Tibial artery (tissue), 4 donors: ENCODE results near the gene ADAD2.

ENCODE experiments used
- DNase-seq, 2 donors: peaks; one replicate each; pipeline ENCODE4 v3.0.0-alpha.2; 2019
- H3K27ac ChIP-seq, 2 donors: fragments of 200-600 bp; sonication (generic) in 1 of 2; 1 replicate in 1 of 2; 2 replicates in 1 of 2; pipeline ENCODE4 v1.5.1; 2018 to 2019; ENCODE audit warnings: mild to moderate bottlenecking in 1 of 2
- H3K27me3 ChIP-seq, 2 donors: fragments of 200-600 bp; sonication (generic) in 1 of 2; one replicate each; pipeline versions ENCODE4 v1.5.1 to v1.6.0; 2016 to 2019
- H3K36me3 ChIP-seq, 3 donors: fragments of 200-600 bp; sonication (generic) in 2 of 3; one replicate each; pipeline ENCODE4 v1.5.1; 2016 to 2019; ENCODE audit warnings: mild to moderate bottlenecking in 2 of 3
- H3K4me1 ChIP-seq, 4 donors: fragments of 200-600 bp; sonication (generic) in 2 of 4; 1 replicate in 3 of 4; 2 replicates in 1 of 4; pipeline ENCODE4 v1.5.1; 2016 to 2019
- H3K4me3 ChIP-seq, 2 donors: fragments of 200-600 bp; sonication (generic) in 1 of 2; 1 replicate in 1 of 2; 2 replicates in 1 of 2; pipeline ENCODE4 v1.5.1; 2018 to 2019; ENCODE audit warnings: mild to moderate bottlenecking in 2 of 2
- H3K9me3 ChIP-seq, 3 donors: fragments of 200-600 bp; sonication (generic) in 1 of 3; one replicate each; pipeline ENCODE4 v1.5.1; 2016 to 2019
- CTCF ChIP-seq, 2 experiments: fragments of 200-600 bp in 1 of 2; fragments of 450-650 bp in 1 of 2; IDR thresholded peaks; one replicate each; pipeline ENCODE4 v1.5.1; 2017 to 2019; ENCODE audit warnings: antibody characterized with exemption in 2 of 2, mild to moderate bottlenecking in 1 of 2, moderate library complexity in 1 of 2
- intact Hi-C: fragments of 100-400 bp; cut with DNase I; formaldehyde crosslinking; loops from one replicate; pipeline ENCODE4 v1.15.0; 2023; ENCODE audit warnings: low total_unique reads

Gene ADAD2

DNA sequence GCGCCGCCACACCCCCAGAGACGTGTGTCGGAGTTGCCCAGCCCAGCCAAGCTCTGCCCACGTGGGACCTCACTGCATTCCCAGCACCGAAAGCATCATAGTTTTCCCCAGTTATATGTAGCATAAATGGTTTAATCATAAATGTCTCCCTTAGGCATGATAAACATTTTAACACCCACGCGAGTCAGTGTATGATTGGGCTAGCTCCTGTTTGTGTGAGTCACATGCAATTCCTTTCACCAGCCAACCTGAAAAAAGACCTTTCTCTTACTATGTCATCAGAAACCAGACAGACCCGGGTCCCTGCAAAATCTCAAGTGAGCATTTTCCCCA lies 13.2 kb upstream of the ADAD2 start:
- no peak for TF ChIP-seq CTCF (IDR thresholded peaks at IDR 0.05)
- Histone ChIP-seq H3K9me3 (no peaks in the 10 kb centered on the region), H3K27ac (peak overlapping the region; percentile 77 to 82), H3K4me3 (no peak overlapping the region), H3K4me1 (peaks cover 0 to 35% (median 31%) of the 10 kb centered on the region in 4 donors), H3K27me3 (no peaks in the 10 kb centered on the region), H3K36me3 (peaks cover 35 to 46% (median 45%) of the 10 kb centered on the region in 3 donors)
- no peak for DNase-seq
- intact Hi-C loops, result no loop called here

- intact Hi-C loops, result no loop called here
- H3K36me3 ChIP-seq, result peaks cover 39 to 52% (median 50%) of the 10 kb centered on the region in 3 donors
- H3K4me1 ChIP-seq, result peaks cover 0 to 35% (median 31%) of the 10 kb centered on the region in 4 donors
- no peaks in the 10 kb centered on the region for H3K9me3 ChIP-seq
- no peak for DNase-seq
- no peak overlapping the region for H3K4me3 ChIP-seq
- H3K27me3 ChIP-seq, result no peaks in the 10 kb centered on the region
- H3K27ac ChIP-seq, result peak overlapping the region; percentile 77 to 82
- TF ChIP-seq CTCF (IDR thresholded peaks at IDR 0.05), result no peak
These were observed 12.7 kb upstream of the ADAD2 start for GRCh38 chr16:84178146-84178765.

DNA sequence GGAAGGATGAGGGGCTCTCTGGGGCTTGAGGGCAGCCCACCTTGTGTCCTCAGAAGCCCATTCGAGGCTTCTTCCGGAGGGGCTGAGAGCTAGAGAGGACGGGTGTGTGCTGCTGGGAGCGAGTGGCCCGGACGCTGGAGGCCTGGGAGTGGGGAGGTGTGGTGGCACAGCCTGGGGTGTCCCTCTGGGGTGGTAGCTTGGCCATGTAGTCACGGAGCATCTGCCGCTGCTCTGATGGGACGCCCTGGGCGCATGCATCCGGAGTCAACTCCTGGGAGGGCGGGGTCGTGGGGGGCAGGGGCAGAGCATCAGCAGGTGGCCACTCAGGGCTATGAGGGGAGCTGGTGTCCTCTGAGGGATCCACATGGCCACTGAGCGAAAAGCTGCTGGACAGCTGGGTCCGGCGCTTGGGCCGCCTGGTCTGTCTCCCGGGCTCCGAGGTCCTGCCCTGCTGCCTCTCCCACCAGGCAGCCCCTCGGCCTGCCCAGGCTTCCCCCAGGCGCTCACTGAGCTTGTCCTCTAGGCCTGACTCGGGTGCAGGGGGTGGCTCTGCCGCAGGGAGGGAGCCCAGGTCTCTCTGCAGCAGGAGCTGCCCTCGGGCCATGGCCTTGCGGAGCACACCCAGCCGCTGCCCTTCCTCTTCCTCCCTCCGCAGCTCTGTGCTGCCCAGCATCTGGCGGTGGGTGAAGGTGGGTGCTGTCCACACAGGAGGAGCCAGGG lies 11.9 kb upstream of the ADAD2 start:
- intact Hi-C loops, result no loop called here
- Histone ChIP-seq H3K27me3 (no peaks in the 10 kb centered on the region), H3K36me3 (peaks cover 39 to 60% (median 58%) of the 10 kb centered on the region in 3 donors), H3K4me1 (peaks cover 0 to 36% (median 31%) of the 10 kb centered on the region in 4 donors), H3K9me3 (no peaks in the 10 kb centered on the region), H3K4me3 (no peak overlapping the region), H3K27ac (peak overlapping the region; percentile 77 to 82)
- DNase-seq, result no peak
- no peak for TF ChIP-seq CTCF (IDR thresholded peaks at IDR 0.05)

GRCh38 chr16:84179612-84180320 lies 11.2 kb upstream of the ADAD2 start:
- DNase-seq, result no peak
- Histone ChIP-seq H3K9me3 (no peaks in the 10 kb centered on the region), H3K27me3 (no peaks in the 10 kb centered on the region), H3K27ac (no peak overlapping the region), H3K36me3 (peaks cover 39 to 65% (median 63%) of the 10 kb centered on the region in 3 donors), H3K4me1 (peaks cover 0 to 40% (median 34%) of the 10 kb centered on the region in 4 donors), H3K4me3 (no peak overlapping the region)
- no peak for TF ChIP-seq CTCF (IDR thresholded peaks at IDR 0.05)
- intact Hi-C loops, result loop anchor here (10.0 kb wide), 3 partner anchors 95 to 215 kb away; partner anchors contain the start of gene NECAB2

DNA sequence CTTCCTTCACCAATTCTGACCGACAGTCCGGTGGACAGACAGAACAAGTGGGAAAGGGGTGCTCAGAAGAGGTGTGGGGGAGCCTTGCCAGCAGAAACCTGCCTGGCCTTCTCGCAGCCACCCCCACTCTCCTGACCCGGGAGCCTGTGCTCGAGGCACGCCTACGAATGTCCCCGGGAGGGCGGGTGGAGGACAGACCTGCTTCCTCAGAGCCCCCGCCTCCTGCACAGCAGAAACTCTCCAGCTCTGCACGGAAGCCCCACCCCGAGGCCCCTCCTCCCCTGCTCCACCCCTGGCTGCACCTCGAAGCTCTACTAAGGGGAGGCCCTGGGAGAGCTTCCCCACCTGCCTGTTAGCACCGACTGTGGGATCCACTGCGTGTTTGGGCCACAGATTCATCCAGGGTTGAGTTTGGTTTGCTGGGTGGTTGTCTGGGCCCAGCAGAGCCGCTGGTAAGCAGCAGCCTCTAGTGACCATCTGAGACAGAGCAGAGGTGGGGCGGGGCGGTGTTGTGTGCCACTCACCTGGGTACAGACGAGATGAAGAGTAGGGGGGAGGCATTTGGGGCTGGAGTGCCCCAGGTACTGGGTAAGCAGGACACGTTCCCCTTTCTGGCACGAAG lies 10.3 kb upstream of the ADAD2 start:
- Histone ChIP-seq H3K27ac (no peak overlapping the region), H3K27me3 (no peaks in the 10 kb centered on the region), H3K4me3 (no peak overlapping the region), H3K9me3 (no peaks in the 10 kb centered on the region), H3K36me3 (peaks cover 39 to 68% (median 63%) of the 10 kb centered on the region in 3 donors), H3K4me1 (peaks cover 0 to 38% (median 32%) of the 10 kb centered on the region in 4 donors)
- no peak for DNase-seq
- intact Hi-C loops, result loop anchor here (10.0 kb wide), 3 partner anchors 96 to 216 kb away; partner anchors contain the start of gene NECAB2
- no peak for TF ChIP-seq CTCF (IDR thresholded peaks at IDR 0.05)
